OCI-LY1 (cell line): ENCODE data around the gene AGBL1.

Experiments
- H2AFZ ChIP-seq: fragments of 200-600 bp; sonication (generic), shearing (Covaris generic); 2 replicates; pipeline ENCODE4 v1.6.0; 2014; ENCODE audit warnings: antibody characterized with exemption, mild to moderate bottlenecking, low read length
- H3F3A ChIP-seq: fragments of 200-600 bp; sonication (generic), shearing (Covaris generic); 2 replicates; pipeline ENCODE4 v1.6.0; 2014; ENCODE audit warnings: mild to moderate bottlenecking, antibody characterized with exemption, low read length, moderate library complexity; ENCODE audit not compliant: insufficient read depth
- H3K27ac ChIP-seq: fragments of 200-600 bp; sonication (generic); 2 replicates; pipeline ENCODE4 v1.5.1; 2014; ENCODE audit warnings: low read length, mixed run types, mild to moderate bottlenecking, low read depth; ENCODE audit not compliant: poor library complexity, severe bottlenecking
- H3K27me3 ChIP-seq: fragments of 200-600 bp; sonication (generic); 2 replicates; pipeline ENCODE4 v1.6.0; 2014; ENCODE audit warnings: antibody characterized with exemption, mild to moderate bottlenecking, low read length, moderate library complexity; ENCODE audit not compliant: insufficient read depth
- H3K36me3 ChIP-seq: fragments of 200-600 bp; sonication (generic); 2 replicates; pipeline ENCODE4 v1.6.1; 2014; ENCODE audit warnings: mild to moderate bottlenecking, antibody characterized with exemption, low read length, moderate library complexity, mixed read lengths; ENCODE audit not compliant: insufficient read depth
- H3K4me1 ChIP-seq: fragments of 200-600 bp; sonication (generic); 2 replicates; pipeline ENCODE4 v1.5.1; 2014; ENCODE audit warnings: mild to moderate bottlenecking, low read length, moderate library complexity; ENCODE audit not compliant: insufficient read depth, severe bottlenecking
- H3K4me2 ChIP-seq: fragments of 200-600 bp; sonication (generic), shearing (Covaris generic); 2 replicates; pipeline ENCODE4 v1.6.1; 2014; ENCODE audit warnings: low read length
- H3K4me3 ChIP-seq: fragments of 200-600 bp; sonication (generic); 2 replicates; pipeline ENCODE4 v1.5.1; 2014; ENCODE audit warnings: low read length, low read depth, mild to moderate bottlenecking, mixed read lengths; ENCODE audit not compliant: poor library complexity, severe bottlenecking
- H3K79me2 ChIP-seq: fragments of 200-600 bp; shearing (Covaris generic); 2 replicates; pipeline ENCODE4 v1.6.1; 2016; ENCODE audit warnings: mixed run types, low read length, mixed read lengths; ENCODE audit not compliant: insufficient read depth
- H3K9ac ChIP-seq: fragments of 200-600 bp; sonication (generic), shearing (Covaris generic); 2 replicates; pipeline ENCODE4 v1.6.1; 2014; ENCODE audit warnings: mild to moderate bottlenecking, low read length, mixed read lengths
- H3K9me2 ChIP-seq: fragments of 200-600 bp; sonication (generic), shearing (Covaris generic); 2 replicates; pipeline ENCODE4 v1.6.1; 2014; ENCODE audit warnings: low read depth, mild to moderate bottlenecking, low read length, mixed read lengths
- H3K9me3 ChIP-seq: fragments of 200-600 bp; shearing (Covaris generic); 2 replicates; pipeline ENCODE4 v1.6.1; 2014; ENCODE audit warnings: low read length, mixed read lengths
- H4K20me1 ChIP-seq: fragments of 200-600 bp; sonication (generic), shearing (Covaris generic); 2 replicates; pipeline ENCODE4 v1.6.0; 2016; ENCODE audit warnings: mild to moderate bottlenecking, low read length; ENCODE audit not compliant: insufficient read depth
- CTCF ChIP-seq: fragments of 200-600 bp; sonication (generic), shearing (Covaris generic); IDR thresholded peaks from 2 replicates; pipeline ENCODE4 v1.5.1; 2017; ENCODE audit warnings: mild to moderate bottlenecking, antibody characterized with exemption, low read length, moderate library complexity, mixed read lengths
- EZH2 ChIP-seq: fragments of 200-600 bp; sonication (generic), shearing (Covaris generic); IDR thresholded peaks from 2 replicates; pipeline ENCODE4 v1.8.0; 2017; ENCODE audit warnings: borderline replicate concordance, mixed run types, mild to moderate bottlenecking, antibody characterized with exemption, low read length, moderate library complexity, mixed read lengths

AGBL1 gene

GRCh38 chr15:86316726-86317383, 237.2 kb downstream of the AGBL1 start:
- no peak overlapping the region for H3K27ac ChIP-seq
- H2AFZ ChIP-seq: no peak overlapping the region
- no peaks in the 10 kb centered on the region for H4K20me1 ChIP-seq
- H3K4me1 ChIP-seq: no peaks in the 10 kb centered on the region
- no peaks in the 10 kb centered on the region for H3K27me3 ChIP-seq
- H3F3A ChIP-seq: no peaks in the 10 kb centered on the region
- no peak overlapping the region for H3K4me2 ChIP-seq
- H3K9ac ChIP-seq: no peak overlapping the region
- no peaks in the 10 kb centered on the region for H3K9me2 ChIP-seq
- H3K36me3 ChIP-seq: no peaks in the 10 kb centered on the region
- no peaks in the 10 kb centered on the region for H3K79me2 ChIP-seq
- TF ChIP-seq CTCF (no peak), EZH2 (no peak)
- H3K9me3 ChIP-seq: no peaks in the 10 kb centered on the region
- no peak overlapping the region for H3K4me3 ChIP-seq

- Histone ChIP-seq H3K27ac (no peak overlapping the region), H3K4me2 (no peak overlapping the region), H3K36me3 (no peaks in the 10 kb centered on the region), H3K4me1 (no peaks in the 10 kb centered on the region), H3K27me3 (no peaks in the 10 kb centered on the region), H3K9me3 (no peaks in the 10 kb centered on the region), H2AFZ (no peak overlapping the region), H3K9me2 (no peaks in the 10 kb centered on the region), H3K79me2 (no peaks in the 10 kb centered on the region), H3F3A (no peaks in the 10 kb centered on the region), H4K20me1 (no peaks in the 10 kb centered on the region), H3K9ac (no peak overlapping the region), H3K4me3 (no peak overlapping the region)
- TF ChIP-seq CTCF: no peak
- TF ChIP-seq EZH2: no peak
Measured at GRCh38 chr15:86317384-86317740, 237.7 kb downstream of the AGBL1 start.

GRCh38 chr15:86322629-86323028, 243.0 kb downstream of the AGBL1 start:
- no peak overlapping the region for H3K9ac ChIP-seq
- H3K27me3 ChIP-seq: no peaks in the 10 kb centered on the region; the same call in 1 of the 2 replicates
- TF ChIP-seq EZH2 (no peak), CTCF (no peak)
- H3K9me3 ChIP-seq: no peaks in the 10 kb centered on the region
- no peaks in the 10 kb centered on the region for H3F3A ChIP-seq
- H3K4me2 ChIP-seq: no peak overlapping the region
- H3K27ac ChIP-seq: no peak overlapping the region
- H3K79me2 ChIP-seq: no peaks in the 10 kb centered on the region
- H2AFZ ChIP-seq: no peak overlapping the region
- no peaks in the 10 kb centered on the region for H3K4me1 ChIP-seq
- H3K4me3 ChIP-seq: no peak overlapping the region
- H4K20me1 ChIP-seq: no peaks in the 10 kb centered on the region
- no peaks in the 10 kb centered on the region for H3K9me2 ChIP-seq
- H3K36me3 ChIP-seq: no peaks in the 10 kb centered on the region
